Liver (tissue), 9 donors: ENCODE data around the gene MS4A7. TPM values are rescaled to one million over a fixed set of nuclear protein-coding genes. Genes with fewer than 3 reads are reported as not detected.

Experiments
- DNase-seq: peaks from one replicate; pipeline ENCODE4 v3.0.0-alpha.2; 2017; ENCODE audit warnings: low spot score
- H3K27ac ChIP-seq, 2 donors: one replicate each; pipeline ENCODE4 v1.7.0; 2013; ENCODE audit warnings: inconsistent platforms in 2 of 2, low read length in 2 of 2, control low read depth in 1 of 2, low read depth in 1 of 2, mild to moderate bottlenecking in 1 of 2
- H3K27me3 ChIP-seq, 4 donors: one replicate each; pipeline versions ENCODE4 v1.6.1 to v1.7.0; 2013; ENCODE audit warnings: low read length in 3 of 4, inconsistent platforms in 1 of 4, mild to moderate bottlenecking in 1 of 4, moderate library complexity in 1 of 4; ENCODE audit not compliant: control insufficient read depth in 4 of 4, insufficient read depth in 4 of 4
- H3K36me3 ChIP-seq, 4 donors: one replicate each; pipeline versions ENCODE4 v1.6.1 to v1.7.0; 2013; ENCODE audit warnings: low read length in 3 of 4, mild to moderate bottlenecking in 3 of 4, low read depth in 1 of 4, moderate library complexity in 1 of 4; ENCODE audit not compliant: control insufficient read depth in 4 of 4, insufficient read depth in 3 of 4
- H3K4me1 ChIP-seq, 4 donors: one replicate each; pipeline versions ENCODE4 v1.6.1 to v1.7.0; 2013; ENCODE audit warnings: low read length in 3 of 4, mild to moderate bottlenecking in 3 of 4, moderate library complexity in 1 of 4; ENCODE audit not compliant: control insufficient read depth in 4 of 4, insufficient read depth in 4 of 4
- H3K4me3 ChIP-seq, 3 donors: one replicate each; pipeline versions ENCODE4 v1.6.1 to v1.7.0; 2013; ENCODE audit warnings: low read length in 3 of 3, control low read depth in 1 of 3, low read depth in 1 of 3, mild to moderate bottlenecking in 1 of 3
- H3K9ac ChIP-seq, 2 donors: one replicate each; pipeline ENCODE4 v1.7.0; 2013; ENCODE audit warnings: low read length in 2 of 2, mild to moderate bottlenecking in 2 of 2, moderate library complexity in 2 of 2, control low read depth in 1 of 2, low read depth in 1 of 2
- H3K9me3 ChIP-seq, 4 donors: one replicate each; pipeline versions ENCODE4 v1.6.1 to v1.7.0; 2013; ENCODE audit warnings: low read length in 3 of 4; ENCODE audit not compliant: control insufficient read depth in 4 of 4
- ATF3 ChIP-seq: IDR thresholded peaks from 2 replicates; pipeline ENCODE4 v1.6.1; 2016; ENCODE audit warnings: antibody characterized with exemption
- CTCF ChIP-seq: fragments of 150-350 bp; IDR thresholded peaks from 2 replicates; pipeline ENCODE4 v1.5.1; 2017; ENCODE audit warnings: improper control_type of control experiment, low read depth, low read length; ENCODE audit not compliant: missing input control
- FOXA1 ChIP-seq: IDR thresholded peaks from 2 replicates; pipeline ENCODE4 v1.6.1; 2016; ENCODE audit warnings: antibody characterized with exemption
- FOXA2 ChIP-seq: IDR thresholded peaks from 2 replicates; pipeline ENCODE4 v1.6.1; 2016; ENCODE audit warnings: antibody characterized with exemption
- GABPA ChIP-seq, 2 donors: IDR thresholded peaks in 1 of 2; conservative IDR thresholded peaks in 1 of 2; 2 replicates each; pipeline ENCODE4 v1.6.1; 2016; ENCODE audit warnings: antibody characterized with exemption in 2 of 2, mild to moderate bottlenecking in 1 of 2, moderate library complexity in 1 of 2
- HNF4A ChIP-seq, 2 donors: conservative IDR thresholded peaks; 2 replicates each; pipeline ENCODE4 v1.6.1; 2016; ENCODE audit warnings: antibody characterized with exemption in 2 of 2, mild to moderate bottlenecking in 2 of 2
- HNF4G ChIP-seq: IDR thresholded peaks from 2 replicates; pipeline ENCODE4 v1.6.1; 2016; ENCODE audit warnings: antibody characterized with exemption
- JUND ChIP-seq, 2 donors: IDR thresholded peaks; 2 replicates each; pipeline ENCODE4 v1.6.1; 2016; ENCODE audit warnings: antibody characterized with exemption in 2 of 2
- MAX ChIP-seq: IDR thresholded peaks from 2 replicates; pipeline ENCODE4 v1.6.1; 2016; ENCODE audit warnings: antibody characterized with exemption
- RAD21 ChIP-seq, 2 donors: IDR thresholded peaks; 2 replicates each; pipeline ENCODE4 v1.6.1; 2016; ENCODE audit warnings: antibody characterized with exemption in 2 of 2, mild to moderate bottlenecking in 2 of 2
- REST ChIP-seq: IDR thresholded peaks from 2 replicates; pipeline ENCODE4 v1.6.1; 2016; ENCODE audit warnings: antibody characterized with exemption, mild to moderate bottlenecking
- RXRA ChIP-seq, 2 donors: IDR thresholded peaks; 2 replicates each; pipeline ENCODE4 v1.6.1; 2017 to 2018; ENCODE audit warnings: antibody characterized with exemption in 2 of 2, mild to moderate bottlenecking in 1 of 2
- SP1 ChIP-seq: IDR thresholded peaks from 2 replicates; pipeline ENCODE4 v1.6.1; 2018; ENCODE audit warnings: antibody characterized with exemption, mild to moderate bottlenecking
- TAF1 ChIP-seq: conservative IDR thresholded peaks from 2 replicates; pipeline ENCODE4 v1.6.1; 2016; ENCODE audit warnings: antibody characterized with exemption, mild to moderate bottlenecking
- YY1 ChIP-seq: IDR thresholded peaks from 2 replicates; pipeline ENCODE4 v1.6.1; 2016; ENCODE audit warnings: antibody characterized with exemption, mild to moderate bottlenecking
- ZBTB33 ChIP-seq: IDR thresholded peaks from 2 replicates; pipeline ENCODE4 v1.6.1; 2016; ENCODE audit warnings: antibody characterized with exemption
- WGBS: extraction: QIAGEN DNeasy Blood & Tissue Kit; methylation state at CpG from one replicate; pipeline ENCODE4 v1.1.7; 2013; 5-methylcytosine and 5-hydroxymethylcytosine counted together
- polyA plus RNA-seq, 2 donors: library from polyadenylated mRNA; stranded (reverse) in 1 of 2; unstranded in 1 of 2; fragments of 200-250 nt in 1 of 2; fragments of >200 nt in 1 of 2; fragmentation: Nextera tagmentation in 1 of 2; extraction: Ambion mirVana in 1 of 2; gene quantifications; one replicate each; pipeline versions ENCODE4 v1.2.1 to v1.2.3, GENCODE V29; 2013 to 2015
- total RNA-seq, 2 donors: library from RNA; depleted of rRNA; stranded (reverse); fragments of >200 nt; gene quantifications; one replicate each; pipeline ENCODE4 v1.2.3, GENCODE V29; 2014
- donor health status: healthy.
- donor health status: healthy.
- donor health status: healthy.
- donor health status: healthy.
- donor health status: healthy.

MS4A7 gene
- total and polyA plus RNA-seq, 4 donors = 16.3 to 50.0 (median 28.5) TPM

- TF ChIP-seq REST = no peak
- TF ChIP-seq TAF1 = no peak
- TF ChIP-seq YY1 = no peak
- no peak for TF ChIP-seq ATF3
- TF ChIP-seq GABPA (IDR thresholded peaks at IDR 0.05 in 1 of 2, conservative IDR thresholded peaks at IDR 0.05 in 1 of 2) = no peak
- TF ChIP-seq HNF4G = no peak
- TF ChIP-seq RAD21 (IDR thresholded peaks at IDR 0.05) = no peak
- no peak for TF ChIP-seq FOXA1
Observed at GRCh38 chr11:60396382-60396781, 18.1 kb downstream of the MS4A7 start, which contains the start of gene MS4A14 (continued).

- H3K4me1 ChIP-seq = no peaks in the 10 kb centered on the region
- H3K9me3 ChIP-seq = no peaks in the 10 kb centered on the region
- H3K36me3 ChIP-seq = no peaks in the 10 kb centered on the region
- DNase-seq = no peak
- TF ChIP-seq FOXA1 (no peak), HNF4A (conservative IDR thresholded peaks at IDR 0.05) (no peak)
- peaks cover 0 to 5% (median 0%) of the 10 kb centered on the region in 4 donors for H3K27me3 ChIP-seq
- no peak overlapping the region for H3K4me3 ChIP-seq
- H3K27ac ChIP-seq = no peak overlapping the region
- WGBS = 1% methylated on average over 1 of the region's 1 CpG
- no peak overlapping the region for H3K9ac ChIP-seq
Observed at GRCh38 chr11:60396799-60397198, 18.5 kb downstream of the MS4A7 start.

GRCh38 chr11:60420015-60420414, 41.7 kb downstream of the MS4A7 start:
- Histone ChIP-seq H3K36me3 (no peaks in the 10 kb centered on the region), H3K27me3 (peaks cover 0 to 2% (median 0%) of the 10 kb centered on the region in 4 donors), H3K4me3 (no peak overlapping the region), H3K9me3 (peaks cover 0 to 11% (median 3%) of the 10 kb centered on the region in 4 donors), H3K27ac (no peak overlapping the region), H3K9ac (no peak overlapping the region), H3K4me1 (no peaks in the 10 kb centered on the region)
- TF ChIP-seq ATF3 (no peak), MAX (no peak), HNF4G (no peak)
- 20% methylated on average over 2 of the region's 2 CpGs for WGBS
- DNase-seq = no peak

- WGBS = 73% methylated on average over 1 of the region's 1 CpG
- H3K27me3 ChIP-seq = no peaks in the 10 kb centered on the region
- H3K9me3 ChIP-seq = peaks cover 0 to 11% (median 3%) of the 10 kb centered on the region in 4 donors
- H3K4me1 ChIP-seq = no peaks in the 10 kb centered on the region
- no peak overlapping the region for H3K4me3 ChIP-seq
- DNase-seq = no peak
- H3K36me3 ChIP-seq = no peaks in the 10 kb centered on the region
- no peak overlapping the region for H3K9ac ChIP-seq
- no peak overlapping the region for H3K27ac ChIP-seq
- TF ChIP-seq JUND (IDR thresholded peaks at IDR 0.05) (no peak), MAX (no peak), CTCF (no peak), GABPA (IDR thresholded peaks at IDR 0.05 in 1 of 2, conservative IDR thresholded peaks at IDR 0.05 in 1 of 2) (no peak), RAD21 (IDR thresholded peaks at IDR 0.05) (no peak), FOXA2 (no peak), SP1 (no peak), RXRA (IDR thresholded peaks at IDR 0.05) (no peak), ATF3 (no peak), ZBTB33 (no peak), TAF1 (no peak), HNF4G (no peak)
Observed at GRCh38 chr11:60422609-60423008, 44.3 kb downstream of the MS4A7 start.
